IPS-NIHi11 (cell line): ENCODE results near the gene TSPEAR.
"Not testable (repeated sequence)": the region's sequence is repeated elsewhere in the genome, so short reads cannot be mapped to it uniquely, and the experiment has no call there.

Source experiments
- DNase-seq: peaks from one replicate; pipeline ENCODE4 v3.0.0; 2012; ENCODE audit warnings: mixed read lengths, low spot score

Gene TSPEAR

GRCh38 chr21:44483288-44484237 is 227.8 kb downstream of the TSPEAR start:
- no peak for DNase-seq

- no peak for DNase-seq
Measured at GRCh38 chr21:44482581-44483287, 228.6 kb downstream of the TSPEAR start.

GRCh38 chr21:44480200-44481053 is 230.9 kb downstream of the TSPEAR start:
- no peak for DNase-seq

- DNase-seq, result not testable (repeated sequence)
Measured at GRCh38 chr21:44479556-44480199, 231.7 kb downstream of the TSPEAR start.

- DNase-seq, result no peak
Measured at GRCh38 chr21:44478801-44479167, 232.6 kb downstream of the TSPEAR start.

- DNase-seq, result no peak
Measured at GRCh38 chr21:44478124-44478800, 233.1 kb downstream of the TSPEAR start.

- DNase-seq, result no peak
Measured at GRCh38 chr21:44477712-44478111, 233.7 kb downstream of the TSPEAR start.

- no peak for DNase-seq
Measured at GRCh38 chr21:44477131-44477530, 234.2 kb downstream of the TSPEAR start.

- no peak for DNase-seq
Measured at GRCh38 chr21:44475266-44475845, 236.0 kb downstream of the TSPEAR start.

GRCh38 chr21:44473915-44474555 is 237.3 kb downstream of the TSPEAR start:
- DNase-seq, result no peak

- no peak for DNase-seq
Measured at GRCh38 chr21:44471996-44472395, 239.4 kb downstream of the TSPEAR start.

GRCh38 chr21:44471341-44471740 is 240.0 kb downstream of the TSPEAR start:
- no peak for DNase-seq

- DNase-seq, result no peak
Measured at GRCh38 chr21:44467859-44468195, 243.5 kb downstream of the TSPEAR start.

- no peak for DNase-seq
Measured at GRCh38 chr21:44466996-44467858, 244.1 kb downstream of the TSPEAR start.

- peak; percentile 17 for DNase-seq
Measured at GRCh38 chr21:44466351-44466954, 244.9 kb downstream of the TSPEAR start.

GRCh38 chr21:44464351-44464750 is 247.0 kb downstream of the TSPEAR start:
- DNase-seq, result no peak

- no peak for DNase-seq
Measured at GRCh38 chr21:44463724-44464123, 247.6 kb downstream of the TSPEAR start.

- DNase-seq, result peak; percentile 5
Measured at GRCh38 chr21:44462834-44463200, 248.6 kb downstream of the TSPEAR start.
